HG03571 (cell line): ENCODE results near the gene CAPZA1.

Experiments
- ATAC-seq: cut with Tn5 transposase; IDR thresholded peaks from one replicate; pipeline ENCODE4 v1.9.1; 2021; ENCODE audit not compliant: unreplicated experiment

CAPZA1 gene

GRCh38 chr1:112713466-112714312, 94.1 kb downstream of the CAPZA1 start:
- ATAC-seq = no peak

- ATAC-seq = peak; percentile 3
Measured at GRCh38 chr1:112714313-112715263, 95.0 kb downstream of the CAPZA1 start.

GRCh38 chr1:112715264-112716053, 95.8 kb downstream of the CAPZA1 start, which contains the start of gene PPM1J:
Gene PPM1J (minus strand): TSS chr1:112715332. CDS start chr1:112715301, 31 bp downstream.
- peak; percentile 79 for ATAC-seq

- ATAC-seq = no peak
Measured at GRCh38 chr1:112716133-112716720, 96.6 kb downstream of the CAPZA1 start.

GRCh38 chr1:112717263-112717873, 97.7 kb downstream of the CAPZA1 start:
- no peak for ATAC-seq

- no peak for ATAC-seq
Measured at GRCh38 chr1:112718691-112719418, 99.2 kb downstream of the CAPZA1 start.

GRCh38 chr1:112719706-112720105, 100.1 kb downstream of the CAPZA1 start:
- ATAC-seq = no peak

GRCh38 chr1:112720800-112721199, 101.2 kb downstream of the CAPZA1 start:
- no peak for ATAC-seq
